ENCODE measurements around the gene SEMA3E. TPM values are rescaled to one million over a fixed set of nuclear protein-coding genes. Genes with fewer than 3 reads are reported as not detected.
"Not testable (repeated sequence)": the region's sequence is repeated elsewhere in the genome, so short reads cannot be mapped to it uniquely, and the experiment has no call there.

The SEMA3E gene
- total RNA-seq, 1 experiment from 2014 or later, result 3.6 TPM

DNA sequence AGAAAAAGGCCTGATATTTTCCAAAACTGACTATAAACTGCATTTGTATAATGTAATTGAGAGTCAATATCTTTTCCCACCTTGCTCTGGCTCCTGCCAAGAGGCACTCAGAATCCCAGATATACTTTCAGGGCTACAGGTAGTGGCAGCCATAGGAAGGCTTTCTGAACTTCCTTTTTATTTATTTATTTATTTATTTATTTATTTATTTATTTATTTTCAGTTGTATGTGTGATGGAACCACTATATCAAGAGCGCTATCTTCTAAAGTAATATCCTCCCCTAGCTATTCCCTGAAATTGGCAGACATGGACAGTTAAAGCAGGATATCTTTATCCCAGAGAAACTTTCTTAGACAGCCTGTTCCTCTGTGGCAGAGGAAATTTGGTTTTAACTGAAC, 86.7 kb downstream of the SEMA3E start:
- no peak for DNase-seq
- H2AFZ ChIP-seq (ENCODE audit: low read length), result no peak overlapping the region
- no peaks in the 10 kb centered on the region for H3F3A ChIP-seq (ENCODE audit: low read length, unreplicated experiment)
- H4K20me1 ChIP-seq (ENCODE audit: low read length), result no peaks in the 10 kb centered on the region
- ATAC-seq, result no peak
- H3K9me3 ChIP-seq (ENCODE audit: low read length), result no peaks in the 10 kb centered on the region
- no TSS peak for BruUV-seq (replicated peaks)
- no peaks in the 10 kb centered on the region for H3K4me1 ChIP-seq (ENCODE audit: insufficient read depth, low read length)
- H3K4me3 ChIP-seq (ENCODE audit: low read length), result no peak overlapping the region
- no peaks in the 10 kb centered on the region for H3K36me3 ChIP-seq (ENCODE audit: low read depth, low read length)
- H3K9ac ChIP-seq (ENCODE audit: low read length), result no peak overlapping the region
- no peak overlapping the region for H3K4me2 ChIP-seq (ENCODE audit: low read length)
- intact Hi-C loops (cut with micrococcal nuclease), result no loop called here
- no peaks in the 10 kb centered on the region for H3K79me2 ChIP-seq (ENCODE audit: low read length)
- H3K9me2 ChIP-seq (replicated peaks; ENCODE audit: low read length), result no peaks in the 10 kb centered on the region
- ChIA-PET CTCF (no interaction called here), POLR2A (ENCODE audit: unreplicated experiment) (no interaction called here)
- TF ChIP-seq, protein P1, sequence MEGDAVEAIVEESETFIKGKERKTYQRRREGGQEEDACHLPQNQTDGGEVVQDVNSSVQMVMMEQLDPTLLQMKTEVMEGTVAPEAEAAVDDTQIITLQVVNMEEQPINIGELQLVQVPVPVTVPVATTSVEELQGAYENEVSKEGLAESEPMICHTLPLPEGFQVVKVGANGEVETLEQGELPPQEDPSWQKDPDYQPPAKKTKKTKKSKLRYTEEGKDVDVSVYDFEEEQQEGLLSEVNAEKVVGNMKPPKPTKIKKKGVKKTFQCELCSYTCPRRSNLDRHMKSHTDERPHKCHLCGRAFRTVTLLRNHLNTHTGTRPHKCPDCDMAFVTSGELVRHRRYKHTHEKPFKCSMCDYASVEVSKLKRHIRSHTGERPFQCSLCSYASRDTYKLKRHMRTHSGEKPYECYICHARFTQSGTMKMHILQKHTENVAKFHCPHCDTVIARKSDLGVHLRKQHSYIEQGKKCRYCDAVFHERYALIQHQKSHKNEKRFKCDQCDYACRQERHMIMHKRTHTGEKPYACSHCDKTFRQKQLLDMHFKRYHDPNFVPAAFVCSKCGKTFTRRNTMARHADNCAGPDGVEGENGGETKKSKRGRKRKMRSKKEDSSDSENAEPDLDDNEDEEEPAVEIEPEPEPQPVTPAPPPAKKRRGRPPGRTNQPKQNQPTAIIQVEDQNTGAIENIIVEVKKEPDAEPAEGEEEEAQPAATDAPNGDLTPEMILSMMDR (conservative IDR thresholded peaks at IDR 0.05; ENCODE audit: low read depth, low read length), result no peak
- TF ChIP-seq EZH2 (IDR thresholded peaks at IDR 0.05; ENCODE audit: low read length, unreplicated experiment), result no peak
- TF ChIP-seq EZH2phosphoT487 (IDR thresholded peaks at IDR 0.05; ENCODE audit: borderline replicate concordance, low read length), result no peak
- no peaks in the 10 kb centered on the region for H3K27me3 ChIP-seq (ENCODE audit: low read length)
- no peak overlapping the region for H3K27ac ChIP-seq (ENCODE audit: low read length)

DNA sequence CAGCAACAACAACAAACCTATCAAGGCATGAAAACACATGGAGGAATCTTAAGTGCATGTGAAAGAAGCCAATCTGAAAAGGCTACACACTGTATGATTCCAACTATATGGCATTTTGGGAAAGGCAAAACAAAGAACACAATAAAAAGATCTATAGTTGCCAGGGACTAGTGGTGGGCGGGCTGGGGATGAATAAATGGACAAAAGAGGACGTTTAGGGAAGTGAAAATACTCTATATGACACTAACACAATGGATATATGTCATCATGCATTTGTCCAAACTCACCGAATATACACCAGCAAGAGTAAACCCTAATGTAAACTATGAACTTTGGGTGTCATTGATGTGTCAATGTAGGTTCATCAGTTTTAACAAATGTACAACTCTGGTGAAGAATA, 89.1 kb downstream of the SEMA3E start:
- Histone ChIP-seq H3K27ac (ENCODE audit: low read length) (no peak overlapping the region), H3K4me2 (ENCODE audit: low read length) (no peak overlapping the region), H3K9ac (ENCODE audit: low read length) (no peak overlapping the region), H3K27me3 (ENCODE audit: low read length) (no peaks in the 10 kb centered on the region), H3K9me3 (ENCODE audit: low read length) (no peaks in the 10 kb centered on the region), H3K4me1 (ENCODE audit: insufficient read depth, low read length) (no peaks in the 10 kb centered on the region), H3K9me2 (replicated peaks; ENCODE audit: low read length) (no peaks in the 10 kb centered on the region), H2AFZ (ENCODE audit: low read length) (no peak overlapping the region), H3K4me3 (ENCODE audit: low read length) (no peak overlapping the region), H3K36me3 (ENCODE audit: low read depth, low read length) (no peaks in the 10 kb centered on the region), H3K79me2 (ENCODE audit: low read length) (no peaks in the 10 kb centered on the region), H3F3A (ENCODE audit: low read length, unreplicated experiment) (no peaks in the 10 kb centered on the region), H4K20me1 (ENCODE audit: low read length) (no peaks in the 10 kb centered on the region)
- ChIA-PET POLR2A (ENCODE audit: unreplicated experiment) (no interaction called here), CTCF (no interaction called here)
- no TSS peak for BruUV-seq (replicated peaks)
- ATAC-seq (no peak), DNase-seq (no peak)
- intact Hi-C loops (cut with micrococcal nuclease), result no loop called here
- TF ChIP-seq, protein P1 (conservative IDR thresholded peaks at IDR 0.05; ENCODE audit: low read depth, low read length), result no peak
- TF ChIP-seq EZH2 (IDR thresholded peaks at IDR 0.05; ENCODE audit: low read length, unreplicated experiment), result no peak
- no peak for TF ChIP-seq EZH2phosphoT487 (IDR thresholded peaks at IDR 0.05; ENCODE audit: borderline replicate concordance, low read length)

DNA sequence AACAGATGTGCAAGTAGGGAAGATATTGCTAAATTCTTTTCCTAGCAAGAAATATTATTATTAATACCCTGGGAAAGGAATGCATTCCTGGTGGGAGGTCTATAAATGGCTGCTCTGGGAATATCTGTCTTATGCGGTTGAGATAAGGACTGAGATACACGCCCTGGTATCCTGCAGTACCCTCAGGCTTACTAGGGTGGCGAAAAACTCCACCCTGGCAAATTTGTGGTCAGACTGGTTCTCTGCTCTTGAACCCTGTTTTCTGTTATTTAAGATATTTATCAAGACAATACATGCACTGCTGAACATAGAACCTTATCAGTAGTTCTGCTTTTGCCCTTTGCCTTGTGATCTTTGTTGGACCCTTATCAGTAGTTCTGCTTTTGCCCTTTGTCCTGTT, 96.4 kb downstream of the SEMA3E start:
- CTCF ChIA-PET; DNase-seq; intact Hi-C loops (cut with micrococcal nuclease); H3F3A ChIP-seq (ENCODE audit: low read length, unreplicated experiment); H2AFZ ChIP-seq (ENCODE audit: low read length); H3K9me3 ChIP-seq (ENCODE audit: low read length); POLR2A ChIA-PET (ENCODE audit: unreplicated experiment); H3K9me2 ChIP-seq (replicated peaks; ENCODE audit: low read length); H3K36me3 ChIP-seq (ENCODE audit: low read depth, low read length); H3K4me3 ChIP-seq (ENCODE audit: low read length); H3K4me2 ChIP-seq (ENCODE audit: low read length); H4K20me1 ChIP-seq (ENCODE audit: low read length); H3K27ac ChIP-seq (ENCODE audit: low read length); ATAC-seq; H3K9ac ChIP-seq (ENCODE audit: low read length); H3K27me3 ChIP-seq (ENCODE audit: low read length); BruUV-seq (replicated peaks); H3K79me2 ChIP-seq (ENCODE audit: low read length): not testable (repeated sequence)
- H3K4me1 ChIP-seq (ENCODE audit: insufficient read depth, low read length), result peaks cover 13% of the 10 kb centered on the region

Data from PC-3 (cell line).